ENCODE data around the gene RTP4.

- TF ChIP-seq GATA2 (IDR thresholded peaks at IDR 0.05; ENCODE audit: low read depth, low read length) (no peak), GATA3 (IDR thresholded peaks at IDR 0.05; ENCODE audit: low read depth, low read length) (no peak)
Observed at GRCh38 chr3:187323091-187323490, 45.1 kb upstream of the RTP4 start.
